NB4 (cell line): Measurements from ENCODE around the gene LRRFIP1.

ENCODE experiments used
- DNase-seq: peaks from one replicate; pipeline ENCODE4 v3.0.0; 2010; ENCODE audit warnings: low read depth
- H3K4me3 ChIP-seq: one replicate; pipeline ENCODE4 v1.5.1; 2011; ENCODE audit warnings: mild to moderate bottlenecking, low read depth, low read length, moderate library complexity
- CTCF ChIP-seq: IDR thresholded peaks from one replicate; pipeline ENCODE4 v1.5.1; 2012; ENCODE audit warnings: low read depth, low read length
- MAX ChIP-seq: IDR thresholded peaks from 2 replicates; pipeline ENCODE4 v1.6.1; 2011; ENCODE audit warnings: low read depth, low read length
- MYC ChIP-seq: IDR thresholded peaks from 2 replicates; pipeline ENCODE4 v1.6.1; 2011; ENCODE audit warnings: low read depth, low read length
- POLR2A ChIP-seq: IDR thresholded peaks from 2 replicates; pipeline ENCODE4 v1.6.1; 2011; ENCODE audit warnings: mild to moderate bottlenecking; ENCODE audit not compliant: insufficient read length; ENCODE audit errors: extremely low read depth

Gene LRRFIP1

DNA sequence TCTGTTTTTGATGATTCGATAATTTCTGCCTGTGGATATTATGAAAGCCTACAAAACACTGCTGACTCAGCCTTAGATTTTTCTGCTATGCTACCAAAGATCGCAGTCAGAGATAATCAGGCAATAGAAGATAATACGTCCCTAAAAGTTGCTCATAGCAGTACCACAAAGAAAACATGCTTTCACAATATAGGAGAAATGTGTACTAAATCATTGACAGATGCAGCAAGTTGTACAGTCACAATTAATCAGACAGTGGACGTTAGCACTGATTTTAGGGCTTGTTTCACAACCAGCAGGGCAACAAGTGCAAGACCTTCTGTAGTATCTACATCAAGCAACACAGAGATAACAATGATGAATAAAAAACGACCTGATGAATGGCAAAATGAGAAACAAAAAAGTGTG is 190.7 kb downstream of the LRRFIP1 start:
- DNase-seq: peak; percentile 32
- TF ChIP-seq MYC (no peak), MAX (no peak), CTCF (no peak), POLR2A (no peak)
- no peak overlapping the region for H3K4me3 ChIP-seq

DNA sequence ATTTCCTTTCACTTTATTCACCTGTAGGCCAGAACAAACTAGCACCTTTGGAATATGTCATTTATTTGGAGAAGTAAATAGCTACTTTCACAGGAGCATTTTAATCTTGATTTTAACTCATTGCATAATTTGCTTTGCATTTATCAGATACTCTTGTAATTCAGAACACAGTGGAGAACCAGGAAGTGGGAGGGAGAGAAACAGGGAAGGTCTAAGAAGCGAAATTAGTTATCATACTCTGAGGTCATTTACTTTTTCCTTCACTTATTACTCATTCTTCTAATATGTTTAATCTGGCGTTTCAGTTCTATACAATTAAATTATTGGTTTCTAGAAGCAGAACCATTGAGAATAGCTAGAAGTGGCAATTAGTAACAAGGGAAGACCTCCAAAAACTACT is 191.8 kb downstream of the LRRFIP1 start:
- no peak for DNase-seq
- no peak for TF ChIP-seq MYC
- no peak for TF ChIP-seq CTCF
- TF ChIP-seq POLR2A: no peak
- no peak for TF ChIP-seq MAX
- no peak overlapping the region for H3K4me3 ChIP-seq

- DNase-seq: no peak
- H3K4me3 ChIP-seq: no peak overlapping the region
- TF ChIP-seq CTCF: no peak
Measured at GRCh38 chr2:237820421-237820820, 193.0 kb downstream of the LRRFIP1 start.

DNA sequence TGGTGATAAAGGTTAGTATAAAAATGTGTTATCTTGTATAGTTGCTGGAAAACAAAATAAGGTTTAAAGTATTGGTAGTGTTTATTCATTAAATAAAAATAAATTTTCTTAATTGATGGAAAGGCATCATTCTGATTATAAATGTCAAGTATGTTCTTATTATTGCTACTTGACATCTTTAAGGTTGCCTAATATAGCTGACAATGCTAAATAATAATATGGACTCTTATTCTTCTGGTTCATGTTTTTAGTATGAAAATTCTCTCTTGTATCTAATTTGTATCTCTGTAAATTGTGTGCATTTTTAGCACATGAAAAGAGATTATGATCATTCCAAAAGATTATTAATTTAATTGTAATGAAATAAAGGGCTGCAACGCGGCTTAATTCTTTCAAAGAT is 196.2 kb downstream of the LRRFIP1 start:
- no peak for TF ChIP-seq POLR2A
- TF ChIP-seq CTCF: no peak
- H3K4me3 ChIP-seq: no peak overlapping the region
- no peak for DNase-seq

- DNase-seq: no peak
- TF ChIP-seq MYC (no peak), POLR2A (no peak), MAX (no peak), CTCF (no peak)
- no peak overlapping the region for H3K4me3 ChIP-seq
Measured at GRCh38 chr2:237824085-237824484, 196.7 kb downstream of the LRRFIP1 start.

- H3K4me3 ChIP-seq: no peak overlapping the region
- no peak for DNase-seq
- no peak for TF ChIP-seq MAX
- TF ChIP-seq MYC: no peak
- no peak for TF ChIP-seq CTCF
- no peak for TF ChIP-seq POLR2A
Measured at GRCh38 chr2:237827421-237827987, 200.1 kb downstream of the LRRFIP1 start.
